Endodermal cell (in vitro differentiated cells): ENCODE measurements around the gene BRME1. TPM values are rescaled to one million over a fixed set of nuclear protein-coding genes. Genes with fewer than 3 reads are reported as not detected.

ENCODE experiments used
- DNase-seq: peaks from one replicate; pipeline ENCODE4 v3.0.0-alpha.2; 2017
- H3K27ac ChIP-seq: 2 replicates; pipeline ENCODE4 v1.5.1; 2013; ENCODE audit warnings: mild to moderate bottlenecking, low read depth, low read length, moderate library complexity
- H3K27me3 ChIP-seq: 2 replicates; pipeline ENCODE4 v1.6.1; 2013; ENCODE audit warnings: mild to moderate bottlenecking, low read length, moderate library complexity; ENCODE audit not compliant: insufficient read depth, control insufficient read depth, poor library complexity, severe bottlenecking
- H3K36me3 ChIP-seq: 2 replicates; pipeline ENCODE4 v1.7.0; 2013; ENCODE audit warnings: mild to moderate bottlenecking, low read length, moderate library complexity; ENCODE audit not compliant: control insufficient read depth, insufficient read depth
- H3K4me1 ChIP-seq: one replicate; pipeline ENCODE4 v1.7.0; 2013; ENCODE audit warnings: low read length; ENCODE audit not compliant: control insufficient read depth, insufficient read depth
- H3K4me3 ChIP-seq: 2 replicates; pipeline ENCODE4 v1.5.1; 2013; ENCODE audit warnings: mild to moderate bottlenecking, low read length, moderate library complexity
- H3K9ac ChIP-seq: 2 replicates; pipeline ENCODE4 v1.6.1; 2013; ENCODE audit warnings: mild to moderate bottlenecking, low read length, moderate library complexity; ENCODE audit not compliant: poor library complexity, severe bottlenecking; ENCODE audit errors: extremely low read depth
- H3K9me3 ChIP-seq: 2 replicates; pipeline ENCODE4 v1.6.1; 2013; ENCODE audit warnings: mild to moderate bottlenecking, low read length, moderate library complexity; ENCODE audit not compliant: control insufficient read depth
- H3K27ac Mint-ChIP-seq: 2 replicates; pipeline ENCODE4 v1.8.0; 2020; ENCODE audit warnings: mixed read lengths
- H3K27me3 Mint-ChIP-seq: 2 replicates; pipeline ENCODE4 v1.8.0; 2021; ENCODE audit warnings: mild to moderate bottlenecking, mixed read lengths; ENCODE audit not compliant: insufficient read depth
- H3K36me3 Mint-ChIP-seq: 2 replicates; pipeline ENCODE4 v1.8.0; 2020; ENCODE audit warnings: low read depth, mixed read lengths
- H3K4me1 Mint-ChIP-seq: 2 replicates; pipeline ENCODE4 v1.8.0; 2020; ENCODE audit warnings: mixed read lengths
- H3K4me3 Mint-ChIP-seq: 2 replicates; pipeline ENCODE4 v1.8.0; 2020; ENCODE audit warnings: mild to moderate bottlenecking, moderate library complexity, mixed read lengths
- H3K9me3 Mint-ChIP-seq: 2 replicates; pipeline ENCODE4 v1.8.0; 2020; ENCODE audit warnings: mild to moderate bottlenecking, mixed read lengths
- CTCF ChIP-seq: fragments of 200-600 bp; sonication (generic); conservative IDR thresholded peaks from 2 replicates; pipeline ENCODE4 v1.5.0; 2021; ENCODE audit warnings: antibody characterized with exemption, mild to moderate bottlenecking
- WGBS, 2 experiments: methylation state at CpG; one replicate each; pipeline versions ENCODE4 v1.1.5 to v1.1.7; 2013; ENCODE audit warnings: missing lambda C conversion rate in 2 of 2, mixed read lengths in 1 of 2; ENCODE audit not compliant: insufficient coverage in 1 of 2, insufficient read length in 1 of 2; 5-methylcytosine and 5-hydroxymethylcytosine counted together
- total RNA-seq, 2 donors: library from RNA; stranded (reverse); fragmentation: NEBNext Ultra II Directional in 1 of 2; extraction: Animal tissue kit (Norgen Biotek cat#: 25700) in 1 of 2; gene quantifications; 2 replicates in 1 of 2; 3 replicates in 1 of 2; pipeline ENCODE4 v1.2.1, GENCODE V29; 2021

BRME1 gene
- total RNA-seq, 2 donors from 2014 or later: 4.4 to 7.4 TPM

GRCh38 chr19:13882419-13882795 lies 23.5 kb downstream of the BRME1 start:
- Histone ChIP-seq H3K27me3 (no peaks in the 10 kb centered on the region), H3K9me3 (no peaks in the 10 kb centered on the region), H3K4me3 (no peak overlapping the region), H3K9ac (no peak overlapping the region), H3K36me3 (no peaks in the 10 kb centered on the region), H3K4me1 (peaks cover 11% of the 10 kb centered on the region), H3K27ac (no peak overlapping the region)
- Mint-ChIP-seq H3K36me3 (no peaks in the 10 kb centered on the region), H3K9me3 (no peaks in the 10 kb centered on the region), H3K27ac (no peak overlapping the region), H3K4me3 (no peak overlapping the region), H3K4me1 (peaks cover 12% of the 10 kb centered on the region), H3K27me3 (peaks cover 5% of the 10 kb centered on the region)
- 91 to 93% methylated on average over 2 to 5 of the region's 5 CpGs for WGBS, 2 experiments
- DNase-seq: no peak
- no peak for TF ChIP-seq CTCF

GRCh38 chr19:13881692-13882418 lies 24.1 kb downstream of the BRME1 start:
- WGBS, 2 experiments: 74 to 85% methylated on average over 12 to 17 of the region's 17 CpGs
- H3K27ac ChIP-seq: peak overlapping the region; percentile 67
- peaks cover under 1% of the 10 kb centered on the region for H3K27me3 ChIP-seq
- H3K36me3 ChIP-seq: no peaks in the 10 kb centered on the region
- H3K9ac ChIP-seq: no peak overlapping the region
- H3K4me1 Mint-ChIP-seq: peaks cover 12% of the 10 kb centered on the region
- no peak overlapping the region for H3K4me3 ChIP-seq
- peaks cover 5% of the 10 kb centered on the region for H3K27me3 Mint-ChIP-seq
- H3K4me1 ChIP-seq: peaks cover 11% of the 10 kb centered on the region
- H3K9me3 ChIP-seq: no peaks in the 10 kb centered on the region
- H3K27ac Mint-ChIP-seq: peak overlapping the region; percentile 91
- no peak for TF ChIP-seq CTCF
- H3K9me3 Mint-ChIP-seq: no peaks in the 10 kb centered on the region
- H3K4me3 Mint-ChIP-seq: no peak overlapping the region
- H3K36me3 Mint-ChIP-seq: no peaks in the 10 kb centered on the region
- DNase-seq: no peak

GRCh38 chr19:13881251-13881691 lies 24.6 kb downstream of the BRME1 start:
- Mint-ChIP-seq H3K9me3 (no peaks in the 10 kb centered on the region), H3K27ac (peak overlapping the region; percentile 91), H3K4me3 (no peak overlapping the region), H3K36me3 (no peaks in the 10 kb centered on the region), H3K4me1 (peaks cover 12% of the 10 kb centered on the region), H3K27me3 (peaks cover 7% of the 10 kb centered on the region)
- WGBS, 2 experiments: 18 to 39% methylated on average over 5 to 12 of the region's 12 CpGs
- Histone ChIP-seq H3K27ac (peak overlapping the region; percentile 67), H3K9me3 (no peaks in the 10 kb centered on the region), H3K9ac (no peak overlapping the region), H3K4me1 (peaks cover 11% of the 10 kb centered on the region), H3K36me3 (no peaks in the 10 kb centered on the region), H3K27me3 (peaks cover 5% of the 10 kb centered on the region), H3K4me3 (no peak overlapping the region)
- TF ChIP-seq CTCF: no peak
- peak; percentile 85 for DNase-seq
